ENCODE results near the gene HNF1A.

GRCh38 chr12:120982659-120983058 lies 4.3 kb downstream of the HNF1A start:
- TF ChIP-seq GABPA (IDR thresholded peaks at IDR 0.05; ENCODE audit: low read depth) (no peak), CTCF (IDR thresholded peaks at IDR 0.05; ENCODE audit: insufficient read depth, low read length) (no peak)

Measured in HL-60 (cell line).